Epithelial cell of esophagus (primary cell): ENCODE data around the gene REG1B.

Experiments used
- DNase-seq: peaks from one replicate; pipeline ENCODE4 v3.0.0; 2010; ENCODE audit warnings: low read depth
- H3K4me3 ChIP-seq: 2 replicates; pipeline ENCODE4 v1.5.1; 2011; ENCODE audit warnings: mild to moderate bottlenecking, low read length, control low read depth
- TF ChIP-seq, protein P1 (sequence below): IDR thresholded peaks from 2 replicates; pipeline ENCODE4 v1.5.1; 2011; ENCODE audit warnings: low read depth, mild to moderate bottlenecking, low read length, control low read depth, inconsistent platforms; ENCODE audit not compliant: insufficient read depth; ENCODE audit errors: missing control alignments

Gene REG1B

DNA sequence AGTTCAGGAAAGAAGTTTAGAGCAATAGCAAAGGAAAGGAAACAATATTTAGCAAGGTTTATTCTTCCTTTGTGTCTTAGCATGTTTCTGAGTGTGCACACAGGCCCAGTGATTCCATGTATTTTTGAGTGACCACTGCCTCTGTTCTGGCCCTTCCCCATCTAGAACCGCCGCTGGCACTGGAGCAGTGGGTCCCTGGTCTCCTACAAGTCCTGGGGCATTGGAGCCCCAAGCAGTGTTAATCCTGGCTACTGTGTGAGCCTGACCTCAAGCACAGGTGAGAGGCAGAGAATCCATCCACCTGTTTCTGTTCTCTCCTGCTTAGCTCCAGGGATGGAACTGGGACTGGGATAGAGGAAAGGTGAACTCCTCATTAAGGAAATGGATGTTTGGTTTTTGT is 34.9 kb upstream of the REG1B start:
- TF ChIP-seq, protein P1, sequence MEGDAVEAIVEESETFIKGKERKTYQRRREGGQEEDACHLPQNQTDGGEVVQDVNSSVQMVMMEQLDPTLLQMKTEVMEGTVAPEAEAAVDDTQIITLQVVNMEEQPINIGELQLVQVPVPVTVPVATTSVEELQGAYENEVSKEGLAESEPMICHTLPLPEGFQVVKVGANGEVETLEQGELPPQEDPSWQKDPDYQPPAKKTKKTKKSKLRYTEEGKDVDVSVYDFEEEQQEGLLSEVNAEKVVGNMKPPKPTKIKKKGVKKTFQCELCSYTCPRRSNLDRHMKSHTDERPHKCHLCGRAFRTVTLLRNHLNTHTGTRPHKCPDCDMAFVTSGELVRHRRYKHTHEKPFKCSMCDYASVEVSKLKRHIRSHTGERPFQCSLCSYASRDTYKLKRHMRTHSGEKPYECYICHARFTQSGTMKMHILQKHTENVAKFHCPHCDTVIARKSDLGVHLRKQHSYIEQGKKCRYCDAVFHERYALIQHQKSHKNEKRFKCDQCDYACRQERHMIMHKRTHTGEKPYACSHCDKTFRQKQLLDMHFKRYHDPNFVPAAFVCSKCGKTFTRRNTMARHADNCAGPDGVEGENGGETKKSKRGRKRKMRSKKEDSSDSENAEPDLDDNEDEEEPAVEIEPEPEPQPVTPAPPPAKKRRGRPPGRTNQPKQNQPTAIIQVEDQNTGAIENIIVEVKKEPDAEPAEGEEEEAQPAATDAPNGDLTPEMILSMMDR: no peak
- DNase-seq: no peak
- H3K4me3 ChIP-seq: no peak overlapping the region

DNA sequence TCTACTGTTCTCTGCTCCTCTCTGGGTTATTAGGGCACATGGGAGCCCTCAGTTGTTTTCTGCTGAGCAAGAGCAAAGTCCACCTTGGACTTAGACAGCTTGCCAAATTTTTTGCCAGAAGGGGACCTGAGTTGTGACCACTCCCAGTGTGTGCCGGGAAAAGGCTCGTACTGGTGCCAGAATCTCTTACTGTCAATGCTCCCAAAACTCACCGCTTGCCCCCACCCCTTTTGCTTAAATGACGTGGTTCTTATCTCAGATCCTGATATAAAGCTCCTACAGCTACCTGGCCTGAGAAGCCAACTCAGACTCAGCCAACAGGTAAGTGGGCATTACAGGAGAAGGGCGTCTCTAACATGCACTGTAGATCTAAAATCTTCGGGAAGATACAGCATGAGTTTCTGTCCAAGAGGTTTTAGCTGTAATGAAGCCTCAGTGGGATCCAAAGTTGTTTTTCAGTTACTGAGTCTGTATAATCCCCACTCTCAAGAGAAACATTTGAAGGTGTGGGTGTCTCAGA is 32.5 kb upstream of the REG1B start, which contains the start of gene REG1A:
Gene REG1A (plus strand): TSS at position 295 of the 520 bp plus-strand sequence. CDS start 374 bp downstream, outside the sequence.
- no peak for DNase-seq
- H3K4me3 ChIP-seq: no peak within 1 kb of the TSS

DNA sequence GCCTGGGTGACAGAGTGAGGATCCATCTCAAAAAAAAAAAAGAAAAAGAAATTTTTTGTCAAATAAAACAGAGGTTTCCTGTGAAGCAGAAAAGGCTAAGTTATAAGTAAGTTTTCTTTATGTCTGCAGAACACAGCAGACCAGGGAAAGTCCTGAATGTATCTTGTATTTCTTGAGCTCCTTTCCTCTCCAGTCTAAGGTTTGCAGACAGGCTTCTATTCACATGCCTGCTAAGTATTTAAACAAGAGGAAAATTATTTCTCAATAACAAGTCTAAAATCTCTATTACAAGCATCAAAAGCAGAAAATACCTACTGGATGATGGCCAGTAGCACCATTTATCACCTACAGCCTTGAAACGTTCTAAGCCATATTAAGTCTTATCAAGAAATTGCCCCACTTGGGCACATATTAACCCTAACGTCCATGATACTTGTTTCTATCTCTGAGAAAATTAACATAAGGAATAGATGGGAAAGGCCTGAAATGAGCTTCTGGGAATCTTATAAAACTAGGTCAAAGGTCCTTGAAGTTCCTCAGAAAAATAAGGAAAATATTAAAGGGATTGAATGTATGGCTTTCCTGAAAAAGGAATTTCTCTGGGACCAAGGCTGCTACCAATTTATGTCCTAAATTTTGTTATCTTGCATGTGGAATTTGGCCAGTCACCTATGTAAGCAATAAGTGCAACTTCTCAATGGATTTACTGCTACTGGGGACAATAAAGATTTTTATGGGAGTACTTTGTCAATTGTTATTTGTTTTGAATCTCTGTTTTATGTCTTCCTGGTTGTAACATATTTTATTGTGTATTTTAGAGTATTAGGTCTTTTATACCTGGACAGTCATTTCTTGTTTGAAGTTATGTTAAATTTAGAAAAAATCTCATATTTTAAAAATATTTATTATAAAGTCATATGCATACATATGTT is 29.5 kb upstream of the REG1B start:
- TF ChIP-seq, protein P1: no peak
- no peak for DNase-seq
- no peak overlapping the region for H3K4me3 ChIP-seq

More for the DNA sequence above, 32.5 kb upstream of the REG1B start, which contains the start of gene REG1A:
- TF ChIP-seq, protein P1: no peak

DNA sequence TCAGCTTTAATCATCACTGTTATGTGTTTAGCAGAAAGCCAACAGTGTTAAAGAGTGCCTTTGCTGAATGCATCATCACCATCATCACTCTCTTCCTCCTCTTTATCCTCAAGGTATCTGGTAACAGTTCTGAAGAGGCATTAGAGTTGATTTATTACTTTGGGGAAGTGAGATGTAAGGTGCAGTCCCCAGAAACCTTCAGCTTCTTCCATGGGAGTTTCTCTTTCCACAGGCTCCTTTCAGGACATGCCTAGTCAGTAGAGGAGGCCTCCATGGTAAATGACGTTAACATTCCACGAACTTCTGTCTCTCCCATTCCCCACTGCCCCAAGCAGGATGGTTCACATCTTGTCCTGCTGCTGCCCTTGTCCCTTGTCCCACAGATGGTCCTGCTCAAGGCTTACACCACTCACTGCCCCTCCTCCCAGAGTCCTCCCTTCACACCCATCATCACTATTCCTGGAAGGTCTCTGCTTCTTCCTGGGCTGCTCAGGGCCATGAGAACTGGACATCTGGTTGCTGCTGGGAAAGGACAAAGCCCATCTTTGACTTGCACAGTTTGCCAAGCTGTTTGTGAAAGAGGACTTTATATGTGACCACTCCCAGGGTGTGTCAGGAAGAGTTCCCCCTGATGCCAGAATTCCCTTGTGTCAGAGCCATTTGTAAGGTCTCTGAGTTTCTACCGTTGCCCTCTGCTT is 27.2 kb upstream of the REG1B start:
- no peak for DNase-seq
- TF ChIP-seq, protein P1: no peak
- H3K4me3 ChIP-seq: no peak overlapping the region

DNA sequence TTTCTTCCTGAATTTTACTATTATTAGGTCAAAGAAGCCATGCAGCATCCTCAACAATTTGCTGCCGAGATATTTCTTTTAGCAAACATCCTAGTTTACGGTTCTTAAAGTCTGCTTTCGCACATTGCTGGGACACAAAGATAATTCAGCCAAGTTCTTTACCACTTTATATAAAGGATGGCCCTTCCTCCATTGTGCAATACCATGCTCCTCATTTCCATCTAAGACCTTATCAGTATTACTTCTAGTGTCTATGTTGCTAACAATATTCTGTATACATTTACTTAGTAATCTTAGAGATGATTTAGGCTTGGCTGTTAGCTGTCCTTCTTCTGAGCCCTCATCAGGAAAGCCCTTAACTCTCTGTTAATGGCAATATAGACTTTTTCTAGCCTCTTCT is 24.5 kb upstream of the REG1B start:
- TF ChIP-seq, protein P1: no peak
- no peak for DNase-seq

DNA sequence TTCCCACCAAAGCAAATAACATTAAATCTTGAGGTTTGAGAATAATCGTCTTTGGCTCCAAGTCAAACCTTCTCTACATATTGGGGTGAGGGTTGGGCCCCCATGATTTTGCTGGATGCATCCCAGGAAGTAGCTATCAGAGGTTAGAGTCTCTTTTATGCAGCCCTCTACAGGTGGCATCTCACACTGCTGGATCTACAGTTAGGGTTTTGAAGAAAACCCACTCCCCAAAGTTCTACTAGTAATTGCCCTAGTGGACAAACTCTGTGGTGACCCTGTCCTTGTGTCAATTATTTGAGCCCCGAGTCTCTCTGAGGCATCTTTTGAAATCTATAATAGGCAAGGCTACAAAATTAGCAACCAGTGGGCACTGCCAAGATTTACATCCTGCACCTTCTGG is 17.5 kb upstream of the REG1B start:
- H3K4me3 ChIP-seq: no peak overlapping the region
- TF ChIP-seq, protein P1: no peak
- DNase-seq: no peak

More for the DNA sequence above, 24.5 kb upstream of the REG1B start:
- H3K4me3 ChIP-seq: no peak overlapping the region
